Right lobe of liver (tissue), 6 donors: ENCODE data around the gene BTF3. TPM values are rescaled to one million over a fixed set of nuclear protein-coding genes. Genes with fewer than 3 reads are reported as not detected.
"Not testable (repeated sequence)": the region's sequence is repeated elsewhere in the genome, so short reads cannot be mapped to it uniquely, and the experiment has no call there.

ENCODE experiments used
- ATAC-seq, 4 donors: fragments of 200-7000 bp; cut with Tn5 transposase; one replicate each; pipeline ENCODE4 v1.9.1; 2020; ENCODE audit warnings: mild to moderate bottlenecking in 4 of 4, moderate library complexity in 4 of 4
- DNase-seq, 3 donors: peaks; one replicate each; pipeline ENCODE4 v3.0.0-alpha.2; 2020
- H3K27ac ChIP-seq, 3 donors: fragments of 200-600 bp; one replicate each; pipeline ENCODE4 v1.8.0; 2022
- H3K27me3 ChIP-seq, 2 donors: fragments of 200-600 bp; one replicate each; pipeline ENCODE4 v1.8.0; 2022
- H3K36me3 ChIP-seq, 4 donors: fragments of 200-600 bp; sonication (generic) in 1 of 4; one replicate each; pipeline versions ENCODE4 v1.5.1 to v1.8.0; 2017 to 2022; ENCODE audit warnings: control low read depth in 1 of 4
- H3K4me1 ChIP-seq, 4 donors: fragments of 200-600 bp; sonication (generic) in 1 of 4; one replicate each; pipeline versions ENCODE4 v1.5.1 to v1.8.0; 2017 to 2022; ENCODE audit warnings: control low read depth in 1 of 4
- H3K4me3 ChIP-seq, 3 donors: fragments of 200-600 bp; one replicate each; pipeline ENCODE4 v1.8.0; 2022
- H3K9me3 ChIP-seq, 4 donors: fragments of 200-600 bp; sonication (generic) in 1 of 4; one replicate each; pipeline versions ENCODE4 v1.5.1 to v1.8.0; 2017 to 2022; ENCODE audit warnings: control low read depth in 1 of 4
- CTCF ChIP-seq, 4 donors: fragments of 200-600 bp in 3 of 4; fragments of 450-650 bp in 1 of 4; IDR thresholded peaks; one replicate each; pipeline versions ENCODE4 v1.5.1 to v1.8.0; 2016 to 2022; ENCODE audit warnings: antibody characterized with exemption in 4 of 4, mild to moderate bottlenecking in 2 of 4
- POLR2A ChIP-seq: fragments of 450-650 bp; IDR thresholded peaks from one replicate; pipeline ENCODE4 v1.6.1; 2017; ENCODE audit warnings: antibody characterized with exemption, mild to moderate bottlenecking
- WGBS: methylation state at CpG from one replicate; pipeline ENCODE4 v1.1.6; 2018; ENCODE audit warnings: low coverage, low lambda C conversion rate; ENCODE audit not compliant: insufficient coverage; ENCODE audit errors: missing lambda C conversion rate; 5-methylcytosine and 5-hydroxymethylcytosine counted together
- intact Hi-C, 2 donors: fragments of 100-400 bp; cut with DNase I; formaldehyde crosslinking; loops; one replicate each; pipeline versions ENCODE4 v1.11.2 to v1.14.1; 2022
- total RNA-seq, 6 experiments: library from RNA; depleted of rRNA in 2 of 6; stranded (reverse); fragments of >200 nt in 2 of 6; fragmentation: NEBNext Ultra II Directional in 3 of 6; extraction: Animal tissue kit (Norgen Biotek cat#: 25700) in 3 of 6; gene quantifications; one replicate each; pipeline versions ENCODE4 v1.1.0 to v1.2.4, GENCODE V29; 2016 to 2023
- donor health status: DM: no; HTN: yes; CAD: no.
- donor health status: DM: no; HTN: no; CAD: no.
- donor health status: DM: no; HTN: no; CAD: no.
- donor health status: DM: no; HTN: yes; CAD: no.
- donor health status: DM: no; HTN: yes; CAD: no.

Gene BTF3
- total RNA-seq, 6 experiments from 2014 or later, result 157 to 250 (median 198) TPM

GRCh38 chr5:73460133-73460532 is 38.1 kb upstream of the BTF3 start:
- Histone ChIP-seq H3K4me3 (no peak overlapping the region), H3K27ac (no peak overlapping the region), H3K27me3 (peaks cover 0 to 16% of the 10 kb centered on the region in 2 donors), H3K4me1 (no peaks in the 10 kb centered on the region), H3K9me3 (no peaks in the 10 kb centered on the region), H3K36me3 (no peaks in the 10 kb centered on the region)
- WGBS, result 40% methylated on average over 1 of the region's 1 CpG
- no peak for ATAC-seq
- no peak for TF ChIP-seq CTCF (IDR thresholded peaks at IDR 0.05)
- no peak for TF ChIP-seq POLR2A
- no peak for DNase-seq
- intact Hi-C loops, result no loop called here

GRCh38 chr5:73464016-73464745 is 34.1 kb upstream of the BTF3 start:
- Histone ChIP-seq H3K9me3 (no peaks in the 10 kb centered on the region), H3K4me1 (no peaks in the 10 kb centered on the region), H3K27me3 (no peaks in the 10 kb centered on the region), H3K4me3 (no peak overlapping the region), H3K27ac (no peak overlapping the region), H3K36me3 (no peaks in the 10 kb centered on the region)
- DNase-seq (no peak), ATAC-seq (peak in 1 of 4 donors; percentile 45)
- no peak for TF ChIP-seq POLR2A
- no peak for TF ChIP-seq CTCF (IDR thresholded peaks at IDR 0.05)
- intact Hi-C loops, result no loop called here
- 34% methylated on average over 7 of the region's 7 CpGs for WGBS

GRCh38 chr5:73468638-73469037 is 29.6 kb upstream of the BTF3 start:
- WGBS, result 70% methylated on average over 3 of the region's 3 CpGs
- H3K9me3 ChIP-seq, DNase-seq, H3K4me3 ChIP-seq, intact Hi-C loops, H3K27ac ChIP-seq, H3K4me1 ChIP-seq, H3K27me3 ChIP-seq, H3K36me3 ChIP-seq, ATAC-seq: not testable (repeated sequence)

- 93% methylated on average over 4 of the region's 8 CpGs for WGBS
- no peak for TF ChIP-seq CTCF (IDR thresholded peaks at IDR 0.05)
- no peak for TF ChIP-seq POLR2A
- Histone ChIP-seq H3K4me1 (no peaks in the 10 kb centered on the region), H3K27ac (no peak overlapping the region), H3K9me3 (no peaks in the 10 kb centered on the region), H3K36me3 (no peaks in the 10 kb centered on the region), H3K4me3 (no peak overlapping the region), H3K27me3 (no peaks in the 10 kb centered on the region)
- no peak for DNase-seq
- ATAC-seq, result no peak
- intact Hi-C loops, result no loop called here
Observed at GRCh38 chr5:73469878-73470277, 28.4 kb upstream of the BTF3 start.

GRCh38 chr5:73471654-73472053 is 26.6 kb upstream of the BTF3 start:
- Histone ChIP-seq H3K4me3 (no peak overlapping the region), H3K9me3 (no peaks in the 10 kb centered on the region), H3K27me3 (no peaks in the 10 kb centered on the region), H3K36me3 (no peaks in the 10 kb centered on the region), H3K27ac (no peak overlapping the region), H3K4me1 (no peaks in the 10 kb centered on the region)
- intact Hi-C loops, result no loop called here
- ATAC-seq, result no peak
- no peak for DNase-seq
- TF ChIP-seq POLR2A (no peak), CTCF (IDR thresholded peaks at IDR 0.05) (no peak)
